Smooth muscle cell (in vitro differentiated cells): ENCODE results near the gene NACC2. TPM values are rescaled to one million over a fixed set of nuclear protein-coding genes. Genes with fewer than 3 reads are reported as not detected.
A peak's percentile ranks its signal among the peaks of the same experiment; 100 is the strongest.

Source experiments
- DNase-seq: peaks from one replicate; lab custom pipeline; 2025; ENCODE audit not compliant: unreplicated experiment; lab: John Stamatoyannopoulos, UW
- H2AFZ ChIP-seq: fragments of 200-600 bp; sonication (generic); 2 replicates; pipeline ENCODE4 v1.6.0; 2016; ENCODE audit warnings: antibody characterized with exemption, low read depth, mild to moderate bottlenecking
- H3F3A ChIP-seq: fragments of 200-600 bp; sonication (generic); 2 replicates; pipeline ENCODE4 v1.6.0; 2017; ENCODE audit warnings: antibody characterized with exemption, low read depth
- H3K27ac ChIP-seq: fragments of 200-600 bp; sonication (generic); 2 replicates; pipeline ENCODE4 v1.5.1; 2016; ENCODE audit warnings: low read depth, mild to moderate bottlenecking
- H3K27me3 ChIP-seq: fragments of 200-600 bp; sonication (generic); 2 replicates; pipeline ENCODE4 v1.6.1; 2016; ENCODE audit warnings: low read depth, mild to moderate bottlenecking
- H3K36me3 ChIP-seq: fragments of 200-600 bp; sonication (generic); 2 replicates; pipeline ENCODE4 v1.5.1; 2016; ENCODE audit warnings: low read depth
- H3K4me1 ChIP-seq: fragments of 200-600 bp; sonication (generic); 2 replicates; pipeline ENCODE4 v1.5.1; 2016; ENCODE audit warnings: low read depth
- H3K4me2 ChIP-seq: fragments of 200-600 bp; sonication (generic); 2 replicates; pipeline ENCODE4 v1.6.0; 2016; ENCODE audit warnings: mild to moderate bottlenecking
- H3K4me3 ChIP-seq: fragments of 200-600 bp; sonication (generic); 2 replicates; pipeline ENCODE4 v1.5.1; 2016; ENCODE audit warnings: mild to moderate bottlenecking
- H3K79me2 ChIP-seq: fragments of 200-600 bp; sonication (generic); 2 replicates; pipeline ENCODE4 v1.6.0; 2016; ENCODE audit warnings: low read depth, mild to moderate bottlenecking
- H3K9ac ChIP-seq: fragments of 200-600 bp; sonication (generic); 2 replicates; pipeline ENCODE4 v1.6.0; 2016; ENCODE audit warnings: low read depth
- H3K9me3 ChIP-seq: fragments of 200-600 bp; sonication (generic); replicated peaks from 2 replicates; pipeline ENCODE4 v1.5.1; 2016; ENCODE audit warnings: low read depth
- H4K20me1 ChIP-seq: fragments of 200-600 bp; sonication (generic); 2 replicates; pipeline ENCODE4 v1.6.0; 2016; ENCODE audit warnings: low read depth
- CTCF ChIP-seq: fragments of 200-600 bp; sonication (generic); IDR thresholded peaks from 2 replicates; pipeline ENCODE4 v1.5.1; 2017; ENCODE audit warnings: borderline replicate concordance, mild to moderate bottlenecking, antibody characterized with exemption; ENCODE audit not compliant: insufficient read depth, poor library complexity, severe bottlenecking
- WGBS: methylation state at CpG from one replicate; pipeline ENCODE4 v1.1.7; 2016; ENCODE audit warnings: low lambda C conversion rate; 5-methylcytosine and 5-hydroxymethylcytosine counted together
- polyA plus RNA-seq: library from polyadenylated mRNA; unstranded; fragments of >200 nt; fragmentation: Nextera tagmentation; extraction: Ambion mirVana; gene quantifications from 2 replicates; pipeline ENCODE4 v1.2.1, GENCODE V29; 2016
- total RNA-seq: library from RNA; depleted of rRNA; stranded (reverse); fragments of >200 nt; gene quantifications from 2 replicates; pipeline ENCODE4 v1.2.3, GENCODE V29; 2014

The NACC2 gene
- total and polyA plus RNA-seq, 2 experiments from 2014 or later = 6.7 to 8.8 TPM

- TF ChIP-seq CTCF = no peak
These were observed 4.5 kb upstream of the NACC2 start for GRCh38 chr9:136099542-136099941.

GRCh38 chr9:136098844-136099243 is 3.8 kb upstream of the NACC2 start:
- 90% methylated on average over 14 of the region's 14 CpGs for WGBS
- Histone ChIP-seq H3K36me3 (no peaks in the 10 kb centered on the region), H3K9me3 (no peaks in the 10 kb centered on the region), H3K9ac (no peak overlapping the region), H3K4me3 (no peak overlapping the region), H2AFZ (no peak overlapping the region), H3K4me1 (peaks cover 12% of the 10 kb centered on the region), H3K4me2 (no peak overlapping the region), H3F3A (no peaks in the 10 kb centered on the region), H3K27ac (no peak overlapping the region), H3K79me2 (peaks cover 8% of the 10 kb centered on the region), H4K20me1 (peaks cover 3% of the 10 kb centered on the region), H3K27me3 (no peaks in the 10 kb centered on the region)
- DNase-seq = no peak
- TF ChIP-seq CTCF = no peak

More at GRCh38 chr9:136099542-136099941, 4.5 kb upstream of the NACC2 start:
- H4K20me1 ChIP-seq = no peaks in the 10 kb centered on the region
- peaks cover under 1% of the 10 kb centered on the region for H3K79me2 ChIP-seq
- H3K27ac ChIP-seq = no peak overlapping the region
- H3K9me3 ChIP-seq = no peaks in the 10 kb centered on the region
- peaks cover 16% of the 10 kb centered on the region for H3K4me1 ChIP-seq
- H3K27me3 ChIP-seq = no peaks in the 10 kb centered on the region
- H3K9ac ChIP-seq = no peak overlapping the region
- no peaks in the 10 kb centered on the region for H3K36me3 ChIP-seq
- no peaks in the 10 kb centered on the region for H3F3A ChIP-seq
- no peak for DNase-seq
- WGBS = 90% methylated on average over 11 of the region's 25 CpGs
- H3K4me2 ChIP-seq = no peak overlapping the region
- no peak overlapping the region for H3K4me3 ChIP-seq
- no peak overlapping the region for H2AFZ ChIP-seq

GRCh38 chr9:136098210-136098609 is 3.1 kb upstream of the NACC2 start:
- Histone ChIP-seq H3F3A (no peaks in the 10 kb centered on the region), H2AFZ (no peak overlapping the region)
- no peak for TF ChIP-seq CTCF

GRCh38 chr9:136096505-136097001 is 1.5 kb upstream of the NACC2 start:
- Histone ChIP-seq H3K36me3 (no peaks in the 10 kb centered on the region), H3K9ac (no peak overlapping the region), H3K27ac (no peak overlapping the region), H3K4me2 (no peak overlapping the region), H2AFZ (no peak overlapping the region), H4K20me1 (peaks cover 25% of the 10 kb centered on the region), H3F3A (no peaks in the 10 kb centered on the region), H3K4me3 (peak overlapping the region; percentile 67), H3K9me3 (no peaks in the 10 kb centered on the region), H3K79me2 (peaks cover 30% of the 10 kb centered on the region), H3K27me3 (no peaks in the 10 kb centered on the region), H3K4me1 (peaks cover 18% of the 10 kb centered on the region)
- no peak for DNase-seq
- TF ChIP-seq CTCF = no peak
- WGBS = 68% methylated on average over 5 of the region's 5 CpGs

More at GRCh38 chr9:136098210-136098609, 3.1 kb upstream of the NACC2 start:
- Histone ChIP-seq H3K27ac (no peak overlapping the region), H3K36me3 (no peaks in the 10 kb centered on the region), H3K4me3 (no peak overlapping the region), H3K9me3 (no peaks in the 10 kb centered on the region), H3K9ac (no peak overlapping the region), H3K4me1 (peaks cover 12% of the 10 kb centered on the region), H3K79me2 (peaks cover 14% of the 10 kb centered on the region), H3K27me3 (no peaks in the 10 kb centered on the region), H3K4me2 (no peak overlapping the region), H4K20me1 (peaks cover 9% of the 10 kb centered on the region)
- DNase-seq = no peak
- WGBS = 95% methylated on average over 10 of the region's 11 CpGs
